DMS153 treated with DMSO at 0.1 percent for 48 hours (cell line): Measurements from ENCODE around the gene CYB5R3.
"Not testable (repeated sequence)": the region's sequence is repeated elsewhere in the genome, so short reads cannot be mapped to it uniquely, and the experiment has no call there.

Experiments used
- DNase-seq: peaks from one replicate; lab custom pipeline; 2025; ENCODE audit not compliant: unreplicated experiment; lab: John Stamatoyannopoulos, UW

The CYB5R3 gene

GRCh38 chr22:42679691-42680090, 30.5 kb upstream of the CYB5R3 start:
- no peak for DNase-seq

- DNase-seq, result no peak
Observed at GRCh38 chr22:42678894-42679293, 29.7 kb upstream of the CYB5R3 start.

GRCh38 chr22:42677936-42678335, 28.7 kb upstream of the CYB5R3 start:
- DNase-seq, result not testable (repeated sequence)

- no peak for DNase-seq
Observed at GRCh38 chr22:42676059-42676607, 26.9 kb upstream of the CYB5R3 start.

- DNase-seq, result peak; percentile 12
Observed at GRCh38 chr22:42673898-42674401, 24.8 kb upstream of the CYB5R3 start.

GRCh38 chr22:42673071-42673470, 23.9 kb upstream of the CYB5R3 start:
- not testable (repeated sequence) for DNase-seq

- no peak for DNase-seq
Observed at GRCh38 chr22:42670921-42671709, 21.9 kb upstream of the CYB5R3 start.

- DNase-seq, result no peak
Observed at GRCh38 chr22:42670046-42670445, 20.9 kb upstream of the CYB5R3 start.

- DNase-seq, result not testable (repeated sequence)
Observed at GRCh38 chr22:42666393-42666792, 17.2 kb upstream of the CYB5R3 start.

GRCh38 chr22:42664976-42665831, 16.0 kb upstream of the CYB5R3 start:
- DNase-seq, result no peak

GRCh38 chr22:42661985-42662831, 13.0 kb upstream of the CYB5R3 start:
- DNase-seq, result peak; percentile 65

GRCh38 chr22:42656578-42656977, 7.4 kb upstream of the CYB5R3 start:
- no peak for DNase-seq

- DNase-seq, result peak; percentile 95
Observed at GRCh38 chr22:42655693-42656092, 6.5 kb upstream of the CYB5R3 start.

- DNase-seq, result no peak
Observed at GRCh38 chr22:42654436-42655073, 5.4 kb upstream of the CYB5R3 start.

GRCh38 chr22:42653999-42654398, 4.8 kb upstream of the CYB5R3 start:
- no peak for DNase-seq

GRCh38 chr22:42651134-42651533, 1.9 kb upstream of the CYB5R3 start:
- no peak for DNase-seq

- no peak for DNase-seq
Observed at GRCh38 chr22:42648368-42649245, 585 bp downstream of the CYB5R3 start.

- no peak for DNase-seq
Observed at GRCh38 chr22:42648017-42648367, 1.2 kb downstream of the CYB5R3 start.
